Liver (tissue), 9 donors: ENCODE results near the gene C11orf87. TPM values are rescaled to one million over a fixed set of nuclear protein-coding genes. Genes with fewer than 3 reads are reported as not detected.

Experiments
- DNase-seq: peaks from one replicate; pipeline ENCODE4 v3.0.0-alpha.2; 2017; ENCODE audit warnings: low spot score
- H3K27ac ChIP-seq, 2 donors: one replicate each; pipeline ENCODE4 v1.7.0; 2013; ENCODE audit warnings: inconsistent platforms in 2 of 2, low read length in 2 of 2, control low read depth in 1 of 2, low read depth in 1 of 2, mild to moderate bottlenecking in 1 of 2
- H3K27me3 ChIP-seq, 4 donors: one replicate each; pipeline versions ENCODE4 v1.6.1 to v1.7.0; 2013; ENCODE audit warnings: low read length in 3 of 4, inconsistent platforms in 1 of 4, mild to moderate bottlenecking in 1 of 4, moderate library complexity in 1 of 4; ENCODE audit not compliant: control insufficient read depth in 4 of 4, insufficient read depth in 4 of 4
- H3K36me3 ChIP-seq, 4 donors: one replicate each; pipeline versions ENCODE4 v1.6.1 to v1.7.0; 2013; ENCODE audit warnings: low read length in 3 of 4, mild to moderate bottlenecking in 3 of 4, low read depth in 1 of 4, moderate library complexity in 1 of 4; ENCODE audit not compliant: control insufficient read depth in 4 of 4, insufficient read depth in 3 of 4
- H3K4me1 ChIP-seq, 4 donors: one replicate each; pipeline versions ENCODE4 v1.6.1 to v1.7.0; 2013; ENCODE audit warnings: low read length in 3 of 4, mild to moderate bottlenecking in 3 of 4, moderate library complexity in 1 of 4; ENCODE audit not compliant: control insufficient read depth in 4 of 4, insufficient read depth in 4 of 4
- H3K4me3 ChIP-seq, 3 donors: one replicate each; pipeline versions ENCODE4 v1.6.1 to v1.7.0; 2013; ENCODE audit warnings: low read length in 3 of 3, control low read depth in 1 of 3, low read depth in 1 of 3, mild to moderate bottlenecking in 1 of 3
- H3K9ac ChIP-seq, 2 donors: one replicate each; pipeline ENCODE4 v1.7.0; 2013; ENCODE audit warnings: low read length in 2 of 2, mild to moderate bottlenecking in 2 of 2, moderate library complexity in 2 of 2, control low read depth in 1 of 2, low read depth in 1 of 2
- H3K9me3 ChIP-seq, 4 donors: one replicate each; pipeline versions ENCODE4 v1.6.1 to v1.7.0; 2013; ENCODE audit warnings: low read length in 3 of 4; ENCODE audit not compliant: control insufficient read depth in 4 of 4
- ATF3 ChIP-seq: IDR thresholded peaks from 2 replicates; pipeline ENCODE4 v1.6.1; 2016; ENCODE audit warnings: antibody characterized with exemption
- CTCF ChIP-seq: fragments of 150-350 bp; IDR thresholded peaks from 2 replicates; pipeline ENCODE4 v1.5.1; 2017; ENCODE audit warnings: improper control_type of control experiment, low read depth, low read length; ENCODE audit not compliant: missing input control
- EGR1 ChIP-seq, 2 donors: IDR thresholded peaks; 2 replicates each; pipeline ENCODE4 v1.6.1; 2016 to 2018; ENCODE audit warnings: antibody characterized with exemption in 2 of 2, low read depth in 2 of 2
- FOXA1 ChIP-seq: IDR thresholded peaks from 2 replicates; pipeline ENCODE4 v1.6.1; 2016; ENCODE audit warnings: antibody characterized with exemption
- FOXA2 ChIP-seq: IDR thresholded peaks from 2 replicates; pipeline ENCODE4 v1.6.1; 2016; ENCODE audit warnings: antibody characterized with exemption
- GABPA ChIP-seq, 2 donors: IDR thresholded peaks in 1 of 2; conservative IDR thresholded peaks in 1 of 2; 2 replicates each; pipeline ENCODE4 v1.6.1; 2016; ENCODE audit warnings: antibody characterized with exemption in 2 of 2, mild to moderate bottlenecking in 1 of 2, moderate library complexity in 1 of 2
- HNF4A ChIP-seq, 2 donors: conservative IDR thresholded peaks; 2 replicates each; pipeline ENCODE4 v1.6.1; 2016; ENCODE audit warnings: antibody characterized with exemption in 2 of 2, mild to moderate bottlenecking in 2 of 2
- HNF4G ChIP-seq: IDR thresholded peaks from 2 replicates; pipeline ENCODE4 v1.6.1; 2016; ENCODE audit warnings: antibody characterized with exemption
- JUND ChIP-seq, 2 donors: IDR thresholded peaks; 2 replicates each; pipeline ENCODE4 v1.6.1; 2016; ENCODE audit warnings: antibody characterized with exemption in 2 of 2
- MAX ChIP-seq: IDR thresholded peaks from 2 replicates; pipeline ENCODE4 v1.6.1; 2016; ENCODE audit warnings: antibody characterized with exemption
- NR2F2 ChIP-seq: IDR thresholded peaks from 2 replicates; pipeline ENCODE4 v1.6.1; 2016; ENCODE audit warnings: antibody characterized with exemption
- RAD21 ChIP-seq, 2 donors: IDR thresholded peaks; 2 replicates each; pipeline ENCODE4 v1.6.1; 2016; ENCODE audit warnings: antibody characterized with exemption in 2 of 2, mild to moderate bottlenecking in 2 of 2
- RXRA ChIP-seq, 2 donors: IDR thresholded peaks; 2 replicates each; pipeline ENCODE4 v1.6.1; 2017 to 2018; ENCODE audit warnings: antibody characterized with exemption in 2 of 2, mild to moderate bottlenecking in 1 of 2
- SP1 ChIP-seq: IDR thresholded peaks from 2 replicates; pipeline ENCODE4 v1.6.1; 2018; ENCODE audit warnings: antibody characterized with exemption, mild to moderate bottlenecking
- TAF1 ChIP-seq: conservative IDR thresholded peaks from 2 replicates; pipeline ENCODE4 v1.6.1; 2016; ENCODE audit warnings: antibody characterized with exemption, mild to moderate bottlenecking
- YY1 ChIP-seq: IDR thresholded peaks from 2 replicates; pipeline ENCODE4 v1.6.1; 2016; ENCODE audit warnings: antibody characterized with exemption, mild to moderate bottlenecking
- ZBTB33 ChIP-seq: IDR thresholded peaks from 2 replicates; pipeline ENCODE4 v1.6.1; 2016; ENCODE audit warnings: antibody characterized with exemption
- WGBS: extraction: QIAGEN DNeasy Blood & Tissue Kit; methylation state at CpG from one replicate; pipeline ENCODE4 v1.1.7; 2013; 5-methylcytosine and 5-hydroxymethylcytosine counted together
- polyA plus RNA-seq, 2 donors: library from polyadenylated mRNA; stranded (reverse) in 1 of 2; unstranded in 1 of 2; fragments of 200-250 nt in 1 of 2; fragments of >200 nt in 1 of 2; fragmentation: Nextera tagmentation in 1 of 2; extraction: Ambion mirVana in 1 of 2; gene quantifications; one replicate each; pipeline versions ENCODE4 v1.2.1 to v1.2.3, GENCODE V29; 2013 to 2015
- total RNA-seq, 2 donors: library from RNA; depleted of rRNA; stranded (reverse); fragments of >200 nt; gene quantifications; one replicate each; pipeline ENCODE4 v1.2.3, GENCODE V29; 2014
- TF ChIP-seq, protein P1 (sequence below): IDR thresholded peaks from 2 replicates; pipeline ENCODE4 v1.6.1; 2016; ENCODE audit warnings: antibody characterized with exemption, mild to moderate bottlenecking
- donor health status: healthy.
- donor health status: healthy.
- donor health status: healthy.
- donor health status: healthy.
- donor health status: healthy.

C11orf87 gene
- total and polyA plus RNA-seq, 4 donors, result not detected

- Histone ChIP-seq H3K9me3 (no peaks in the 10 kb centered on the region), H3K4me1 (no peaks in the 10 kb centered on the region), H3K27me3 (no peaks in the 10 kb centered on the region), H3K4me3 (no peak overlapping the region), H3K9ac (no peak overlapping the region), H3K27ac (no peak overlapping the region), H3K36me3 (no peaks in the 10 kb centered on the region)
- TF ChIP-seq HNF4G (no peak), TAF1 (no peak), FOXA2 (no peak), ZBTB33 (no peak), SP1 (no peak), ATF3 (no peak), NR2F2 (no peak), GABPA (IDR thresholded peaks at IDR 0.05 in 1 of 2, conservative IDR thresholded peaks at IDR 0.05 in 1 of 2) (no peak), MAX (no peak), FOXA1 (no peak), YY1 (no peak), JUND (IDR thresholded peaks at IDR 0.05) (no peak), EGR1 (IDR thresholded peaks at IDR 0.05; ENCODE audit: low read depth in 2 of 2) (no peak), RXRA (IDR thresholded peaks at IDR 0.05) (no peak), HNF4A (conservative IDR thresholded peaks at IDR 0.05) (no peak), RAD21 (IDR thresholded peaks at IDR 0.05) (no peak), CTCF (no peak)
- no peak for DNase-seq
These were observed 44.0 kb upstream of the C11orf87 start for GRCh38 chr11:109378034-109378433.

DNA sequence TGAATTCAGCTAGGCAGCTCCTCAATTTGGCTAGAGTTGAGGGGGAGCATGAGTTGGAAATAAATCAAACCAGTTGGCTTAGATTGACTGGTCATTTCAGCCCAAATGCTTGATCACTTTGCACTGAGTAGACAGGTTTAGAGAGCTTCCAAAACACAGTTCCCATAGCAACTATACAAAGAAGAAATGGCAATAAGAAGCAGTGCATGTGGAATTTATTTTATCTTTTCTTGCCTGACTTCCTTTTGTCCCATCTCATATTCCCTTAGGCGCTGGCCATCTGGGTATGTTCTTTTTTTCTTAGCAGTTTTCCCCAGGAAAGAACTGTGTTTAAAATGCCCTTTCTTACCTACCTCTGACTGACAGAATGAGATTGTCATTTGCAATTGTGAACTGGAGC lies 38.7 kb upstream of the C11orf87 start:
- DNase-seq, result no peak
- Histone ChIP-seq H3K4me3 (no peak overlapping the region), H3K27me3 (no peaks in the 10 kb centered on the region), H3K27ac (no peak overlapping the region), H3K9ac (no peak overlapping the region), H3K4me1 (no peaks in the 10 kb centered on the region), H3K36me3 (no peaks in the 10 kb centered on the region), H3K9me3 (no peaks in the 10 kb centered on the region)
- TF ChIP-seq HNF4A (conservative IDR thresholded peaks at IDR 0.05), result no peak
- TF ChIP-seq NR2F2, result no peak
- WGBS, result 70% methylated on average over 1 of the region's 1 CpG

- Histone ChIP-seq H3K36me3 (no peaks in the 10 kb centered on the region), H3K9ac (no peak overlapping the region), H3K27ac (no peak overlapping the region), H3K4me3 (no peak overlapping the region), H3K9me3 (no peaks in the 10 kb centered on the region), H3K4me1 (no peaks in the 10 kb centered on the region), H3K27me3 (no peaks in the 10 kb centered on the region)
- TF ChIP-seq HNF4G, result no peak
- TF ChIP-seq EGR1 (IDR thresholded peaks at IDR 0.05; ENCODE audit: low read depth in 2 of 2), result no peak
- TF ChIP-seq, protein P1, sequence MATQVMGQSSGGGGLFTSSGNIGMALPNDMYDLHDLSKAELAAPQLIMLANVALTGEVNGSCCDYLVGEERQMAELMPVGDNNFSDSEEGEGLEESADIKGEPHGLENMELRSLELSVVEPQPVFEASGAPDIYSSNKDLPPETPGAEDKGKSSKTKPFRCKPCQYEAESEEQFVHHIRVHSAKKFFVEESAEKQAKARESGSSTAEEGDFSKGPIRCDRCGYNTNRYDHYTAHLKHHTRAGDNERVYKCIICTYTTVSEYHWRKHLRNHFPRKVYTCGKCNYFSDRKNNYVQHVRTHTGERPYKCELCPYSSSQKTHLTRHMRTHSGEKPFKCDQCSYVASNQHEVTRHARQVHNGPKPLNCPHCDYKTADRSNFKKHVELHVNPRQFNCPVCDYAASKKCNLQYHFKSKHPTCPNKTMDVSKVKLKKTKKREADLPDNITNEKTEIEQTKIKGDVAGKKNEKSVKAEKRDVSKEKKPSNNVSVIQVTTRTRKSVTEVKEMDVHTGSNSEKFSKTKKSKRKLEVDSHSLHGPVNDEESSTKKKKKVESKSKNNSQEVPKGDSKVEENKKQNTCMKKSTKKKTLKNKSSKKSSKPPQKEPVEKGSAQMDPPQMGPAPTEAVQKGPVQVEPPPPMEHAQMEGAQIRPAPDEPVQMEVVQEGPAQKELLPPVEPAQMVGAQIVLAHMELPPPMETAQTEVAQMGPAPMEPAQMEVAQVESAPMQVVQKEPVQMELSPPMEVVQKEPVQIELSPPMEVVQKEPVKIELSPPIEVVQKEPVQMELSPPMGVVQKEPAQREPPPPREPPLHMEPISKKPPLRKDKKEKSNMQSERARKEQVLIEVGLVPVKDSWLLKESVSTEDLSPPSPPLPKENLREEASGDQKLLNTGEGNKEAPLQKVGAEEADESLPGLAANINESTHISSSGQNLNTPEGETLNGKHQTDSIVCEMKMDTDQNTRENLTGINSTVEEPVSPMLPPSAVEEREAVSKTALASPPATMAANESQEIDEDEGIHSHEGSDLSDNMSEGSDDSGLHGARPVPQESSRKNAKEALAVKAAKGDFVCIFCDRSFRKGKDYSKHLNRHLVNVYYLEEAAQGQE, result no peak
- TF ChIP-seq MAX, result no peak
- no peak for TF ChIP-seq FOXA1
- 44% methylated on average over 1 of the region's 1 CpG for WGBS
- DNase-seq, result no peak
These were observed 37.1 kb upstream of the C11orf87 start for GRCh38 chr11:109384873-109385272.
